Inferior parietal cortex (tissue), 1 donor: ENCODE results near the gene RBMX.

Source experiments
- DNase-seq: peaks from one replicate; pipeline ENCODE4 v3.0.0-alpha.2; 2016; ENCODE audit errors: extremely low spot score

Gene RBMX

GRCh38 chrX:136839196-136839595 is 41.3 kb downstream of the RBMX start:
- no peak for DNase-seq

- DNase-seq = no peak
Observed at GRCh38 chrX:136835761-136836160, 44.8 kb downstream of the RBMX start.

GRCh38 chrX:136829413-136829812 is 51.1 kb downstream of the RBMX start:
- DNase-seq = no peak

- no peak for DNase-seq
Observed at GRCh38 chrX:136828830-136829229, 51.7 kb downstream of the RBMX start.

- no peak for DNase-seq
Observed at GRCh38 chrX:136827026-136827425, 53.5 kb downstream of the RBMX start.

- no peak for DNase-seq
Observed at GRCh38 chrX:136825771-136826170, 54.8 kb downstream of the RBMX start.
